GM21529 (cell line): ENCODE measurements around the gene MUC22.

Experiments
- ATAC-seq: cut with Tn5 transposase; IDR thresholded peaks from one replicate; pipeline ENCODE4 v1.9.1; 2021; ENCODE audit not compliant: unreplicated experiment

The MUC22 gene

GRCh38 chr6:31075528-31075927 lies 65.3 kb downstream of the MUC22 start:
- no peak for ATAC-seq

DNA sequence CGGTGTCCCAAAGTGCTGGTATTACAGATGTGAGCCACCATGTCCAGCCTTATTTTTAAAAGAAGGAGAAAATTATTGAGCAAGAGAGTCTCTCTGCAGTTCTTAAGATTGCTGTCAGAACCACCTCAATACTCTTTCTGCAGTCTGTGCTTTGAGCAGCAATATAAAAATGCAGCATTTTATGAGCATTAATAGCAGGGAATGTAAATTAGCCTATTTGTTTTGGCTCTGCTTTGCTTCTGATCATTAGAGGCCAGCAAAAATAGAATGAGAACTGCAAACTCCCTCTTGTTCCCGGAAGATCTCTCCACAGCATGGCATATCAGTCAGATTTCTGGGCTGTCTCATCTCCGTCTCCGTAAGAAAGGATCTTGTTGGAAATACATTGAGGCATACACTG lies 66.3 kb downstream of the MUC22 start:
- no peak for ATAC-seq

DNA sequence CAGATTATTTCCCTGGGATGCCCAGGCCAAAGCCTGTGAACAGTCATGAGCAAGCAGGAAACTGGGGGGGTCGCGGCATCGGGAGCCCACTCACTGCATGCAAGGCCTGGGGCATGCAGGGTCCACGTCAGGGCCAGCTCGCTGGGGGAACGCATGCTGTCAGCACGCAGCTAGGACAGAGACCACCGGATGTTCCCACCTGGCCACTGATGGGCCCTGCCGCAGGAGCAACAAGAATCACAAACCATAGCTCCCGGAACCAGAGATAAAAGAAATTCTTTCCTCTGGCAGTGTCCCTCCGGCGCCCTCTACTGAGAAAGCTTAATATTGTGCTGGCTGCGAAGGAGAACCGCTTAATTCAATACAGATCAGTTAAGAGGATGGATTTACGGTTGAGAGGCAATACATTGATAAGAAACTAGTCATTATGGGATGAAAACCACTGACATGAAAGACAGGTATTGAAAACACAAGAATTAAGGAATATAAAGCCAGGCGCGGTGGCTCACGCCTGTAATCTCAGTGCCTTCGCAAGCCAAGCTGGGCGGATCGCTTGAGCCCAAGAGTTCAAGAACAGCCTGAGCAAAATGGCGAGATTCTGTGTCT lies 69.5 kb downstream of the MUC22 start:
- no peak for ATAC-seq

DNA sequence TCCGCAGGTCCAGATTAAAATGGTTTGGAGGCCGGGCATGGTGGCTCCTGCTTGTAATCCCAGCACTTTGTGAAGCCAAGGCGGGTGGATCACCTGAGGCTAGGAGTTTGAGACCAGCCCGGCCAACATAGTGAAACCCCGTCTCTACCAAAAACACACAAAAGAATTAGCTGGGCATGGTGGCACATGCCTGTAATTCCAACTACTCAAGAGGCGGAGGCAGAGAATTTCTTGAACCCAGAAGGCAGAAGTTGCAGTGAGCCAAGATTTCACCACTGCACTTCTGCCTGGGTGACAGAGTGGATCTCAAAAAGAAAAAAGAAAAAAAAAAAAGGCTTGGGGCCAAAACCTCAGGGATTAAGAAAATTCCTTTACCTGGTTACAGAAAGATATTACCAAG lies 71.6 kb downstream of the MUC22 start:
- no peak for ATAC-seq

GRCh38 chr6:31083742-31084354 lies 73.6 kb downstream of the MUC22 start:
- ATAC-seq, result no peak
